Osteocyte (in vitro differentiated cells): ENCODE data around the gene DENND1A. TPM values are rescaled to one million over a fixed set of nuclear protein-coding genes. Genes with fewer than 3 reads are reported as not detected.
"Not testable (repeated sequence)": the region's sequence is repeated elsewhere in the genome, so short reads cannot be mapped to it uniquely, and the experiment has no call there.

Source experiments
- DNase-seq: peaks from one replicate; pipeline ENCODE4 v3.0.0; 2021; ENCODE audit warnings: mixed read lengths; ENCODE audit not compliant: unreplicated experiment; ENCODE audit errors: extremely low spot score
- H3K27ac Mint-ChIP-seq: one replicate; pipeline ENCODE4 v1.8.0; 2021; ENCODE audit warnings: mild to moderate bottlenecking, mixed read lengths; ENCODE audit not compliant: unreplicated experiment
- H3K27me3 Mint-ChIP-seq: one replicate; pipeline ENCODE4 v1.8.0; 2021; ENCODE audit warnings: mixed read lengths; ENCODE audit not compliant: unreplicated experiment
- H3K36me3 Mint-ChIP-seq: one replicate; pipeline ENCODE4 v1.8.0; 2021; ENCODE audit warnings: mixed read lengths; ENCODE audit not compliant: unreplicated experiment
- H3K4me1 Mint-ChIP-seq: one replicate; pipeline ENCODE4 v1.8.0; 2021; ENCODE audit warnings: mixed read lengths; ENCODE audit not compliant: unreplicated experiment
- H3K4me3 Mint-ChIP-seq: one replicate; pipeline ENCODE4 v1.8.0; 2021; ENCODE audit warnings: mild to moderate bottlenecking, moderate library complexity, mixed read lengths; ENCODE audit not compliant: unreplicated experiment
- H3K9me3 Mint-ChIP-seq: one replicate; pipeline ENCODE4 v1.8.0; 2021; ENCODE audit warnings: mixed read lengths; ENCODE audit not compliant: unreplicated experiment
- CTCF ChIP-seq: fragments of 200-600 bp; sonication (generic); IDR thresholded peaks from 2 replicates; pipeline ENCODE4 v1.5.0; 2021; ENCODE audit warnings: antibody characterized with exemption, mild to moderate bottlenecking, moderate library complexity
- total RNA-seq: library from RNA; stranded (reverse); gene quantifications from 2 replicates; pipeline ENCODE4 v1.2.1, GENCODE V29; 2021

Gene DENND1A
- total RNA-seq, 1 donor from 2014 or later: 19.8 TPM

GRCh38 chr9:123639743-123640142 lies 290.2 kb downstream of the DENND1A start:
- no peak for TF ChIP-seq CTCF
- no peak for DNase-seq
- Mint-ChIP-seq H3K4me1 (peaks cover 34% of the 10 kb centered on the region), H3K4me3 (no peak overlapping the region), H3K27ac (no peak overlapping the region), H3K27me3 (no peaks in the 10 kb centered on the region), H3K36me3 (peaks cover 4% of the 10 kb centered on the region), H3K9me3 (no peaks in the 10 kb centered on the region)

GRCh38 chr9:123637945-123638634 lies 291.8 kb downstream of the DENND1A start:
- H3K9me3 Mint-ChIP-seq: no peaks in the 10 kb centered on the region
- H3K4me1 Mint-ChIP-seq: peaks cover 32% of the 10 kb centered on the region
- peak overlapping the region; percentile 16 for H3K4me3 Mint-ChIP-seq
- peak overlapping the region; percentile 17 for H3K27ac Mint-ChIP-seq
- H3K36me3 Mint-ChIP-seq: no peaks in the 10 kb centered on the region
- TF ChIP-seq CTCF: no peak
- no peaks in the 10 kb centered on the region for H3K27me3 Mint-ChIP-seq
- DNase-seq: peak; percentile 54

GRCh38 chr9:123637606-123637944 lies 292.4 kb downstream of the DENND1A start:
- H3K4me3 Mint-ChIP-seq: no peak overlapping the region

GRCh38 chr9:123636805-123637204 lies 293.1 kb downstream of the DENND1A start:
- not testable (repeated sequence) for H3K36me3 Mint-ChIP-seq, H3K9me3 Mint-ChIP-seq, H3K4me3 Mint-ChIP-seq, H3K27me3 Mint-ChIP-seq
- Mint-ChIP-seq H3K27ac (peak overlapping the region; percentile 57), H3K4me1 (peaks cover 20% of the 10 kb centered on the region)
- DNase-seq: peak; percentile 48

More at GRCh38 chr9:123637606-123637944, 292.4 kb downstream of the DENND1A start:
- H3K9me3 Mint-ChIP-seq: no peaks in the 10 kb centered on the region
- DNase-seq: no peak
- peak overlapping the region; percentile 17 for H3K27ac Mint-ChIP-seq
- H3K36me3 Mint-ChIP-seq: no peaks in the 10 kb centered on the region
- no peak for TF ChIP-seq CTCF
- peaks cover 27% of the 10 kb centered on the region for H3K4me1 Mint-ChIP-seq
- no peaks in the 10 kb centered on the region for H3K27me3 Mint-ChIP-seq

GRCh38 chr9:123631862-123632261 lies 298.1 kb downstream of the DENND1A start:
- H3K9me3 Mint-ChIP-seq: no peaks in the 10 kb centered on the region
- H3K4me3 Mint-ChIP-seq: no peak overlapping the region
- no peak overlapping the region for H3K27ac Mint-ChIP-seq
- TF ChIP-seq CTCF: no peak
- H3K4me1 Mint-ChIP-seq: peaks cover 5% of the 10 kb centered on the region
- peak; percentile 51 for DNase-seq
- peaks cover 19% of the 10 kb centered on the region for H3K36me3 Mint-ChIP-seq
- no peaks in the 10 kb centered on the region for H3K27me3 Mint-ChIP-seq
